NT2/D1 (cell line): ENCODE data around the gene GH2.

Experiments used
- SUZ12 ChIP-seq: IDR thresholded peaks from 2 replicates; pipeline ENCODE4 v1.6.1; 2011; ENCODE audit not compliant: insufficient read length, insufficient read depth; ENCODE audit errors: extremely low read depth
- YY1 ChIP-seq: IDR thresholded peaks from 2 replicates; pipeline ENCODE4 v1.6.1; 2011; ENCODE audit not compliant: insufficient read length, insufficient read depth
- ZNF274 ChIP-seq: IDR thresholded peaks from 2 replicates; pipeline ENCODE4 v1.6.1; 2011; ENCODE audit warnings: mild to moderate bottlenecking, low read depth, low read length

- TF ChIP-seq YY1: no peak
- no peak for TF ChIP-seq ZNF274
- TF ChIP-seq SUZ12: no peak
These were observed 47.9 kb downstream of the GH2 start for GRCh38 chr17:63833741-63834373.
